Panc1 (cell line): ENCODE measurements around the gene TFAP2D.

ENCODE experiments used
- POLR2AphosphoS5 ChIP-seq: IDR thresholded peaks from 2 replicates; pipeline ENCODE4 v1.6.1; 2012; ENCODE audit warnings: mild to moderate bottlenecking, low read depth, low read length, moderate library complexity
- SIN3A ChIP-seq: IDR thresholded peaks from 2 replicates; pipeline ENCODE4 v1.6.1; 2012; ENCODE audit warnings: low read depth, mild to moderate bottlenecking, low read length, moderate library complexity, borderline replicate concordance; ENCODE audit not compliant: insufficient read depth
- TCF7L2 ChIP-seq: IDR thresholded peaks from 2 replicates; pipeline ENCODE4 v1.6.1; 2011; ENCODE audit warnings: mild to moderate bottlenecking, low read depth, low read length, inconsistent platforms
- TF ChIP-seq, protein P1 (sequence below): fragments of 450-650 bp; IDR thresholded peaks from 2 replicates; pipeline ENCODE4 v1.5.1; 2017; ENCODE audit warnings: mild to moderate bottlenecking
- TF ChIP-seq, protein P2 (sequence below), 2 experiments: IDR thresholded peaks; 2 replicates each; pipeline ENCODE4 v1.6.1; 2011 to 2012; ENCODE audit warnings: low read depth in 2 of 2, control low read depth in 1 of 2, low read length in 1 of 2, mild to moderate bottlenecking in 1 of 2, moderate library complexity in 1 of 2; ENCODE audit not compliant: insufficient read depth in 1 of 2

DNA sequence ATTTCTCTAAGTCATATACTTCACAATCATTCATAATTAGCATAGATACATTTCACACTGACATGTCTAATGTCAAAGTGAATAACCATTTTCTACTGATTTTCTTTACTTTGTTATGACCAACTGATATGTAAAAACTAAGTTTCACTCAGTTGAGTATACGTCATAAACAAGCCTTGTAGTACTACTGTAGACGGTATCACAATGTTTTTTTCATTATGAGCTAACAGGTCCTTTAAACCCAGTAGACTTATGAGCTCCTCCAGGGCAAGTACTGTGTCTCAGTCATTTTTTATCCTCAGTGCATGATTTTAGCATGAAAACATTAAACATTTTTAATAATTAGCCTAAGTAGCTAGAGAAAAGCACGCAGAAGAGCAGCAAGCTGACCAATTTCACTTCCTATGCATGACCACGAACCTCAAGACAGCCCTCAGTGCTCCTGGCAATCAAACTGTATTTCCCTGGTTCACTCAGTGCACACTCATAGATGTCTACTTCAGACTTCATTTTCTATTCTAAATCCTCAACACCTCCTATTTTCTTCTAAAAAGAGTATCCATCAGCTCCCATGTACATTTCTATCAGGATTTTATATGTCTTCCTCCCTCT lies 32.0 kb upstream of the TFAP2D start:
- TF ChIP-seq, protein P1, sequence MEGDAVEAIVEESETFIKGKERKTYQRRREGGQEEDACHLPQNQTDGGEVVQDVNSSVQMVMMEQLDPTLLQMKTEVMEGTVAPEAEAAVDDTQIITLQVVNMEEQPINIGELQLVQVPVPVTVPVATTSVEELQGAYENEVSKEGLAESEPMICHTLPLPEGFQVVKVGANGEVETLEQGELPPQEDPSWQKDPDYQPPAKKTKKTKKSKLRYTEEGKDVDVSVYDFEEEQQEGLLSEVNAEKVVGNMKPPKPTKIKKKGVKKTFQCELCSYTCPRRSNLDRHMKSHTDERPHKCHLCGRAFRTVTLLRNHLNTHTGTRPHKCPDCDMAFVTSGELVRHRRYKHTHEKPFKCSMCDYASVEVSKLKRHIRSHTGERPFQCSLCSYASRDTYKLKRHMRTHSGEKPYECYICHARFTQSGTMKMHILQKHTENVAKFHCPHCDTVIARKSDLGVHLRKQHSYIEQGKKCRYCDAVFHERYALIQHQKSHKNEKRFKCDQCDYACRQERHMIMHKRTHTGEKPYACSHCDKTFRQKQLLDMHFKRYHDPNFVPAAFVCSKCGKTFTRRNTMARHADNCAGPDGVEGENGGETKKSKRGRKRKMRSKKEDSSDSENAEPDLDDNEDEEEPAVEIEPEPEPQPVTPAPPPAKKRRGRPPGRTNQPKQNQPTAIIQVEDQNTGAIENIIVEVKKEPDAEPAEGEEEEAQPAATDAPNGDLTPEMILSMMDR: no peak
- no peak for TF ChIP-seq POLR2AphosphoS5
- no peak for TF ChIP-seq SIN3A
- TF ChIP-seq, protein P2, sequence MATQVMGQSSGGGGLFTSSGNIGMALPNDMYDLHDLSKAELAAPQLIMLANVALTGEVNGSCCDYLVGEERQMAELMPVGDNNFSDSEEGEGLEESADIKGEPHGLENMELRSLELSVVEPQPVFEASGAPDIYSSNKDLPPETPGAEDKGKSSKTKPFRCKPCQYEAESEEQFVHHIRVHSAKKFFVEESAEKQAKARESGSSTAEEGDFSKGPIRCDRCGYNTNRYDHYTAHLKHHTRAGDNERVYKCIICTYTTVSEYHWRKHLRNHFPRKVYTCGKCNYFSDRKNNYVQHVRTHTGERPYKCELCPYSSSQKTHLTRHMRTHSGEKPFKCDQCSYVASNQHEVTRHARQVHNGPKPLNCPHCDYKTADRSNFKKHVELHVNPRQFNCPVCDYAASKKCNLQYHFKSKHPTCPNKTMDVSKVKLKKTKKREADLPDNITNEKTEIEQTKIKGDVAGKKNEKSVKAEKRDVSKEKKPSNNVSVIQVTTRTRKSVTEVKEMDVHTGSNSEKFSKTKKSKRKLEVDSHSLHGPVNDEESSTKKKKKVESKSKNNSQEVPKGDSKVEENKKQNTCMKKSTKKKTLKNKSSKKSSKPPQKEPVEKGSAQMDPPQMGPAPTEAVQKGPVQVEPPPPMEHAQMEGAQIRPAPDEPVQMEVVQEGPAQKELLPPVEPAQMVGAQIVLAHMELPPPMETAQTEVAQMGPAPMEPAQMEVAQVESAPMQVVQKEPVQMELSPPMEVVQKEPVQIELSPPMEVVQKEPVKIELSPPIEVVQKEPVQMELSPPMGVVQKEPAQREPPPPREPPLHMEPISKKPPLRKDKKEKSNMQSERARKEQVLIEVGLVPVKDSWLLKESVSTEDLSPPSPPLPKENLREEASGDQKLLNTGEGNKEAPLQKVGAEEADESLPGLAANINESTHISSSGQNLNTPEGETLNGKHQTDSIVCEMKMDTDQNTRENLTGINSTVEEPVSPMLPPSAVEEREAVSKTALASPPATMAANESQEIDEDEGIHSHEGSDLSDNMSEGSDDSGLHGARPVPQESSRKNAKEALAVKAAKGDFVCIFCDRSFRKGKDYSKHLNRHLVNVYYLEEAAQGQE (IDR thresholded peaks at IDR 0.05; ENCODE audit: insufficient read depth in 1 of 2, low read depth in 2 of 2, low read length in 1 of 2): no peak
- TF ChIP-seq TCF7L2: no peak
